IPS-NIHi7 (cell line): ENCODE measurements around the gene ATRN.

Source experiments
- DNase-seq: peaks from one replicate; pipeline ENCODE4 v3.0.0; 2012; ENCODE audit warnings: mixed read lengths; ENCODE audit errors: extremely low spot score

ATRN gene

GRCh38 chr20:3674995-3675900, 204.4 kb downstream of the ATRN start:
- no peak for DNase-seq

- no peak for DNase-seq
These were observed 206.9 kb downstream of the ATRN start for GRCh38 chr20:3677733-3678132.

- DNase-seq, result no peak
These were observed 207.4 kb downstream of the ATRN start for GRCh38 chr20:3678198-3678597.

- no peak for DNase-seq
These were observed 208.3 kb downstream of the ATRN start for GRCh38 chr20:3678856-3679720.

GRCh38 chr20:3679749-3680700, 209.2 kb downstream of the ATRN start:
- DNase-seq, result peak; percentile 47

- DNase-seq, result no peak
These were observed 210.0 kb downstream of the ATRN start for GRCh38 chr20:3680701-3681351.

- DNase-seq, result no peak
These were observed 210.6 kb downstream of the ATRN start for GRCh38 chr20:3681352-3681930.

- peak; percentile 45 for DNase-seq
These were observed 211.3 kb downstream of the ATRN start, which contains the start of gene ADAM33 for GRCh38 chr20:3681931-3682781. Gene ADAM33, minus strand, starts transcription at chr20:3682010. Its CDS starts 6 bp downstream, at chr20:3682004.

GRCh38 chr20:3685341-3685740, 214.5 kb downstream of the ATRN start:
- DNase-seq, result no peak

- DNase-seq, result no peak
These were observed 215.6 kb downstream of the ATRN start for GRCh38 chr20:3686421-3686820.

GRCh38 chr20:3686867-3687321, 216.1 kb downstream of the ATRN start:
- no peak for DNase-seq

GRCh38 chr20:3687655-3688054, 216.8 kb downstream of the ATRN start:
- peak; percentile 67 for DNase-seq

GRCh38 chr20:3689978-3690377, 219.2 kb downstream of the ATRN start:
- DNase-seq, result no peak

GRCh38 chr20:3690413-3690812, 219.6 kb downstream of the ATRN start:
- DNase-seq, result no peak

- DNase-seq, result no peak
These were observed 220.5 kb downstream of the ATRN start for GRCh38 chr20:3691306-3691705.

- no peak for DNase-seq
These were observed 221.1 kb downstream of the ATRN start for GRCh38 chr20:3691897-3692296.

- no peak for DNase-seq
These were observed 222.0 kb downstream of the ATRN start for GRCh38 chr20:3692706-3693294.

GRCh38 chr20:3693376-3693775, 222.6 kb downstream of the ATRN start:
- no peak for DNase-seq

GRCh38 chr20:3694864-3695263, 224.0 kb downstream of the ATRN start:
- DNase-seq, result no peak
